Natural killer cell treated with Interleukin-12 subunit alpha and Interleukin-12 subunit beta and Interleukin-15 and Interleukin-18, amount 100 ng/mL, for 72 hours (primary cell): ENCODE results near the gene RSL1D1. TPM values are rescaled to one million over a fixed set of nuclear protein-coding genes. Genes with fewer than 3 reads are reported as not detected.

ENCODE experiments used
- ATAC-seq, 2 donors: fragments of 150-1000 bp; cut with Tn5 transposase in 1 of 2; sonication (Bioruptor Pico), chemical (Tn5 transposase) in 1 of 2; 2 replicates each; pipeline ENCODE4 v1.10.0; 2021
- DNase-seq: peaks from one replicate; pipeline ENCODE4 v3.0.0; 2022; ENCODE audit warnings: low spot score
- H3K27ac Mint-ChIP-seq, 2 donors: 1 replicate in 1 of 2; 2 replicates in 1 of 2; pipeline ENCODE4 v1.8.0; 2022; ENCODE audit warnings: mixed read lengths in 2 of 2, mild to moderate bottlenecking in 1 of 2, moderate library complexity in 1 of 2
- H3K27me3 Mint-ChIP-seq, 2 donors: 1 replicate in 1 of 2; 2 replicates in 1 of 2; pipeline ENCODE4 v1.8.0; 2022; ENCODE audit warnings: mixed read lengths in 2 of 2
- H3K36me3 Mint-ChIP-seq: one replicate; pipeline ENCODE4 v1.8.0; 2022; ENCODE audit warnings: mixed read lengths
- H3K4me1 Mint-ChIP-seq, 2 donors: 1 replicate in 1 of 2; 2 replicates in 1 of 2; pipeline ENCODE4 v1.8.0; 2022; ENCODE audit warnings: low read depth in 2 of 2, mixed read lengths in 2 of 2, mild to moderate bottlenecking in 1 of 2
- H3K4me3 Mint-ChIP-seq: one replicate; pipeline ENCODE4 v1.8.0; 2022; ENCODE audit warnings: mixed read lengths
- H3K9me3 Mint-ChIP-seq: 2 replicates; pipeline ENCODE4 v1.8.0; 2022; ENCODE audit warnings: mixed read lengths
- total RNA-seq, 2 donors: library from RNA; stranded (reverse); gene quantifications; one replicate each; pipeline ENCODE4 v1.2.3, GENCODE V29; 2022

The RSL1D1 gene
- total RNA-seq, 2 donors from 2014 or later: 175 to 205 TPM

GRCh38 chr16:11799509-11800381, 51.6 kb downstream of the RSL1D1 start:
- ATAC-seq (no peak), DNase-seq (no peak)
- peak overlapping the region; percentile 100 for H3K4me3 Mint-ChIP-seq
- no peaks in the 10 kb centered on the region for H3K9me3 Mint-ChIP-seq
- H3K4me1 Mint-ChIP-seq: peaks cover 45 to 52% of the 10 kb centered on the region in 2 donors
- H3K27ac Mint-ChIP-seq: peak overlapping the region; percentile 98 to 100
- no peaks in the 10 kb centered on the region for H3K27me3 Mint-ChIP-seq
- peaks cover 16% of the 10 kb centered on the region for H3K36me3 Mint-ChIP-seq

- peaks cover 53 to 59% of the 10 kb centered on the region in 2 donors for H3K4me1 Mint-ChIP-seq
- DNase-seq (no peak), ATAC-seq (no peak)
- H3K36me3 Mint-ChIP-seq: peaks cover 23% of the 10 kb centered on the region
- H3K27ac Mint-ChIP-seq: peak overlapping the region; percentile 98 to 100
- no peaks in the 10 kb centered on the region for H3K9me3 Mint-ChIP-seq
- no peaks in the 10 kb centered on the region for H3K27me3 Mint-ChIP-seq
- H3K4me3 Mint-ChIP-seq: peak overlapping the region; percentile 100
Measured at GRCh38 chr16:11799017-11799381, 52.3 kb downstream of the RSL1D1 start.

- peaks cover 23% of the 10 kb centered on the region for H3K36me3 Mint-ChIP-seq
- ATAC-seq: no peak
- peaks cover 57 to 66% of the 10 kb centered on the region in 2 donors for H3K4me1 Mint-ChIP-seq
- peak overlapping the region; percentile 100 for H3K4me3 Mint-ChIP-seq
- DNase-seq: no peak
- H3K27me3 Mint-ChIP-seq: no peaks in the 10 kb centered on the region
- H3K9me3 Mint-ChIP-seq: no peaks in the 10 kb centered on the region
- H3K27ac Mint-ChIP-seq: peak overlapping the region; percentile 98 to 100
Measured at GRCh38 chr16:11797957-11798299, 53.4 kb downstream of the RSL1D1 start.

GRCh38 chr16:11797166-11797956, 54.0 kb downstream of the RSL1D1 start, which contains the start of gene ZC3H7A:
Gene ZC3H7A (minus strand): TSS chr16:11797258. CDS start chr16:11782354, 14,904 bp downstream.
- no peaks in the 10 kb centered on the region for H3K27me3 Mint-ChIP-seq
- peak; percentile 98 for DNase-seq
- peaks cover 23% of the 10 kb centered on the region for H3K36me3 Mint-ChIP-seq
- H3K27ac Mint-ChIP-seq: peak within 1 kb of the TSS; percentile 98 to 100
- peaks cover 63 to 72% of the 10 kb centered on the region in 2 donors for H3K4me1 Mint-ChIP-seq
- peak within 1 kb of the TSS; percentile 100 for H3K4me3 Mint-ChIP-seq
- H3K9me3 Mint-ChIP-seq: no peaks in the 10 kb centered on the region
- ATAC-seq: peak; percentile 99

- no peaks in the 10 kb centered on the region for H3K27me3 Mint-ChIP-seq
- H3K36me3 Mint-ChIP-seq: peaks cover 24% of the 10 kb centered on the region
- DNase-seq (peak; percentile 80), ATAC-seq (peak; percentile 12 to 19)
- peaks cover 62 to 75% of the 10 kb centered on the region in 2 donors for H3K4me1 Mint-ChIP-seq
- peak overlapping the region; percentile 100 for H3K4me3 Mint-ChIP-seq
- peak overlapping the region; percentile 91 to 100 for H3K27ac Mint-ChIP-seq
- no peaks in the 10 kb centered on the region for H3K9me3 Mint-ChIP-seq
Measured at GRCh38 chr16:11796227-11797165, 54.8 kb downstream of the RSL1D1 start.

- Mint-ChIP-seq H3K27ac (peak overlapping the region; percentile 91 to 100), H3K4me1 (peaks cover 65 to 77% of the 10 kb centered on the region in 2 donors), H3K4me3 (peak overlapping the region; percentile 84), H3K27me3 (no peaks in the 10 kb centered on the region), H3K9me3 (no peaks in the 10 kb centered on the region), H3K36me3 (peaks cover 29% of the 10 kb centered on the region)
- no peak for DNase-seq
- no peak for ATAC-seq
Measured at GRCh38 chr16:11795887-11796226, 55.5 kb downstream of the RSL1D1 start.

GRCh38 chr16:11794996-11795886, 56.1 kb downstream of the RSL1D1 start:
- Mint-ChIP-seq H3K36me3 (peaks cover 31% of the 10 kb centered on the region), H3K4me1 (peaks cover 65 to 76% of the 10 kb centered on the region in 2 donors), H3K4me3 (peak overlapping the region; percentile 84), H3K27me3 (no peaks in the 10 kb centered on the region), H3K27ac (peak overlapping the region; percentile 91 to 100), H3K9me3 (no peaks in the 10 kb centered on the region)
- ATAC-seq (no peak), DNase-seq (no peak)

- Mint-ChIP-seq H3K27me3 (no peaks in the 10 kb centered on the region), H3K36me3 (peaks cover 34% of the 10 kb centered on the region), H3K27ac (peak overlapping the region; percentile 91 to 100), H3K4me1 (peaks cover 60 to 71% of the 10 kb centered on the region in 2 donors), H3K9me3 (no peaks in the 10 kb centered on the region), H3K4me3 (peak overlapping the region; percentile 84)
- no peak for ATAC-seq
- no peak for DNase-seq
Measured at GRCh38 chr16:11794447-11794846, 56.9 kb downstream of the RSL1D1 start.

GRCh38 chr16:11793840-11794239, 57.5 kb downstream of the RSL1D1 start:
- no peak for ATAC-seq
- peak overlapping the region; percentile 84 for H3K4me3 Mint-ChIP-seq
- peaks cover 56 to 67% of the 10 kb centered on the region in 2 donors for H3K4me1 Mint-ChIP-seq
- no peaks in the 10 kb centered on the region for H3K27me3 Mint-ChIP-seq
- DNase-seq: no peak
- H3K36me3 Mint-ChIP-seq: peaks cover 34% of the 10 kb centered on the region
- H3K9me3 Mint-ChIP-seq: no peaks in the 10 kb centered on the region
- peak overlapping the region; percentile 91 to 100 for H3K27ac Mint-ChIP-seq

- H3K9me3 Mint-ChIP-seq: no peaks in the 10 kb centered on the region
- H3K4me3 Mint-ChIP-seq: peak overlapping the region; percentile 84
- peaks cover 55 to 64% of the 10 kb centered on the region in 2 donors for H3K4me1 Mint-ChIP-seq
- ATAC-seq: no peak
- H3K36me3 Mint-ChIP-seq: peaks cover 29% of the 10 kb centered on the region
- H3K27me3 Mint-ChIP-seq: no peaks in the 10 kb centered on the region
- no peak for DNase-seq
- H3K27ac Mint-ChIP-seq: peak overlapping the region; percentile 91 to 100
Measured at GRCh38 chr16:11792410-11793241, 58.7 kb downstream of the RSL1D1 start.

- peak overlapping the region; percentile 91 to 100 for H3K27ac Mint-ChIP-seq
- H3K36me3 Mint-ChIP-seq: peaks cover 34% of the 10 kb centered on the region
- ATAC-seq (peak in 1 of 2 donors; percentile 53), DNase-seq (no peak)
- H3K4me3 Mint-ChIP-seq: peak overlapping the region; percentile 83
- H3K9me3 Mint-ChIP-seq: no peaks in the 10 kb centered on the region
- H3K4me1 Mint-ChIP-seq: peaks cover 68 to 76% of the 10 kb centered on the region in 2 donors
- no peaks in the 10 kb centered on the region for H3K27me3 Mint-ChIP-seq
Measured at GRCh38 chr16:11791144-11791828, 60.1 kb downstream of the RSL1D1 start.
